ENCODE data around the gene FCRL6. TPM values are rescaled to one million over a fixed set of nuclear protein-coding genes. Genes with fewer than 3 reads are reported as not detected.

The FCRL6 gene
- total RNA-seq, 1 experiment from 2014 or later = not detected

GRCh38 chr1:159830722-159831121 lies 28.6 kb downstream of the FCRL6 start:
- Histone ChIP-seq H3K36me3 (ENCODE audit: control insufficient read depth, insufficient read depth, low read length) (no peaks in the 10 kb centered on the region), H3K4me3 (ENCODE audit: low read depth in 2 of 2, low read length in 2 of 2) (no peak overlapping the region), H3K9me3 (ENCODE audit: control insufficient read depth, insufficient read depth, low read depth, low read length) (no peaks in the 10 kb centered on the region), H3K27ac (ENCODE audit: low read length) (no peak overlapping the region), H3K4me1 (ENCODE audit: control insufficient read depth, insufficient read depth, low read length) (no peaks in the 10 kb centered on the region), H3K27me3 (ENCODE audit: control insufficient read depth, insufficient read depth, low read length) (no peaks in the 10 kb centered on the region)
- intact Hi-C loops (cut with micrococcal nuclease; ENCODE audit: unreplicated experiment) (no loop called here), in situ Hi-C loops (cut with HindIII; ENCODE audit: low pct_unique_long_range_greater_than_20kb, low sequenced_read_pairs) (no loop called here)
- no peak for TF ChIP-seq POLR2AphosphoS5 (IDR thresholded peaks at IDR 0.05; ENCODE audit: low read depth, low read length)
- no peak for TF ChIP-seq SIN3A (IDR thresholded peaks at IDR 0.05; ENCODE audit: borderline replicate concordance, insufficient read depth, low read depth, low read length)
- TF ChIP-seq CTCF (IDR thresholded peaks at IDR 0.05) = no peak
- TF ChIP-seq REST (IDR thresholded peaks at IDR 0.05; ENCODE audit: insufficient read depth in 1 of 2, low read depth in 2 of 2, low read length in 1 of 2) = no peak
- TF ChIP-seq TCF7L2 (IDR thresholded peaks at IDR 0.05; ENCODE audit: low read depth, low read length) = no peak
- ATAC-seq (no peak), DNase-seq (ENCODE audit: low read depth, low spot score) (no peak)
- BruUV-seq (replicated peaks) = no TSS peak
- ChIA-PET CTCF (no interaction called here), POLR2A (no interaction called here)

GRCh38 chr1:159831412-159832141 lies 29.4 kb downstream of the FCRL6 start:
- TF ChIP-seq SIN3A (IDR thresholded peaks at IDR 0.05; ENCODE audit: borderline replicate concordance, insufficient read depth, low read depth, low read length) (no peak), POLR2AphosphoS5 (IDR thresholded peaks at IDR 0.05; ENCODE audit: low read depth, low read length) (no peak), CTCF (IDR thresholded peaks at IDR 0.05) (no peak), TCF7L2 (IDR thresholded peaks at IDR 0.05; ENCODE audit: low read depth, low read length) (no peak), REST (IDR thresholded peaks at IDR 0.05; ENCODE audit: insufficient read depth in 1 of 2, low read depth in 2 of 2, low read length in 1 of 2) (no peak)
- Histone ChIP-seq H3K27me3 (ENCODE audit: control insufficient read depth, insufficient read depth, low read length) (no peaks in the 10 kb centered on the region), H3K36me3 (ENCODE audit: control insufficient read depth, insufficient read depth, low read length) (no peaks in the 10 kb centered on the region), H3K4me1 (ENCODE audit: control insufficient read depth, insufficient read depth, low read length) (no peaks in the 10 kb centered on the region), H3K27ac (ENCODE audit: low read length) (no peak overlapping the region), H3K4me3 (ENCODE audit: low read depth in 2 of 2, low read length in 2 of 2) (no peak overlapping the region), H3K9me3 (ENCODE audit: control insufficient read depth, insufficient read depth, low read depth, low read length) (no peaks in the 10 kb centered on the region)
- BruUV-seq (replicated peaks) = no TSS peak
- no peak for DNase-seq (ENCODE audit: low read depth, low spot score)
- POLR2A ChIA-PET = no interaction called here
- in situ Hi-C loops (cut with HindIII; ENCODE audit: low pct_unique_long_range_greater_than_20kb, low sequenced_read_pairs) = no loop called here
- no peak for ATAC-seq
- intact Hi-C loops (cut with micrococcal nuclease; ENCODE audit: unreplicated experiment) = no loop called here
- CTCF ChIA-PET = no interaction called here
